NCI-H1048 (cell line): Measurements from ENCODE around the gene TMEM63A.

Experiments used
- DNase-seq: peaks from one replicate; lab custom pipeline; 2025; lab: John Stamatoyannopoulos, UW

Gene TMEM63A

GRCh38 chr1:225885336-225885735 is 3.2 kb upstream of the TMEM63A start:
- DNase-seq: no peak

DNA sequence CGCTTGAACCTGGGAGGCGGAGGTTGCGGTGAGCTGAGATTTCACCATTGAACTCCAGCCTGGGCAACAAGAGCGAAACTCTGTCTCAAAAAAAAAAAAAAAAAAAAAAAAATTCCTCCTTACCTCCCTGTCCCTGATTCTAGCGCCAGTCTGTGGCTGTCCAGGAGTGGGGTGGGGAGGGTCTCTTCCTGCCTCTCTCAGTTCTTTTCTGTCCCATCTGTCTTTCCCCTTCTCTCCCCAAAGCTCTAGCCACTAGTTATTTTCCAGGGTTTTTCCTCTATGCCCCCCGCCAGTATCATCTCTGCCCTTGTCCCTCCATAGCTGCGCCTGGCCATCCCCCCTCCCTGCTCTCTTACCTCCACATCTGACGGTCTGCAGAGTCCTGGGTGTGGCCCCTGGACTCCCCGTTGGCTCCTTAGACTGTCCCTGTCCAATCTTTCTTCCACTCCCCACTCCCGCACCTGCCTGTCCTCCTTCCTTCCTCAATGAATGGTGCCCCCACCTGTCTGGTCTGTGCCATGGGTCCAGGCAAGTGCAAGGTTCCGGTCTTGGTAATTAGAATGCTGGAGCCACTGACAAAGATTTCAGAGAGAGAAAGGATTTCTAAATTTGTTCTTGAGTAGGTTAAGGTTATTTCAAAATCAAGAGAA is 1.6 kb upstream of the TMEM63A start:
- no peak for DNase-seq

DNA sequence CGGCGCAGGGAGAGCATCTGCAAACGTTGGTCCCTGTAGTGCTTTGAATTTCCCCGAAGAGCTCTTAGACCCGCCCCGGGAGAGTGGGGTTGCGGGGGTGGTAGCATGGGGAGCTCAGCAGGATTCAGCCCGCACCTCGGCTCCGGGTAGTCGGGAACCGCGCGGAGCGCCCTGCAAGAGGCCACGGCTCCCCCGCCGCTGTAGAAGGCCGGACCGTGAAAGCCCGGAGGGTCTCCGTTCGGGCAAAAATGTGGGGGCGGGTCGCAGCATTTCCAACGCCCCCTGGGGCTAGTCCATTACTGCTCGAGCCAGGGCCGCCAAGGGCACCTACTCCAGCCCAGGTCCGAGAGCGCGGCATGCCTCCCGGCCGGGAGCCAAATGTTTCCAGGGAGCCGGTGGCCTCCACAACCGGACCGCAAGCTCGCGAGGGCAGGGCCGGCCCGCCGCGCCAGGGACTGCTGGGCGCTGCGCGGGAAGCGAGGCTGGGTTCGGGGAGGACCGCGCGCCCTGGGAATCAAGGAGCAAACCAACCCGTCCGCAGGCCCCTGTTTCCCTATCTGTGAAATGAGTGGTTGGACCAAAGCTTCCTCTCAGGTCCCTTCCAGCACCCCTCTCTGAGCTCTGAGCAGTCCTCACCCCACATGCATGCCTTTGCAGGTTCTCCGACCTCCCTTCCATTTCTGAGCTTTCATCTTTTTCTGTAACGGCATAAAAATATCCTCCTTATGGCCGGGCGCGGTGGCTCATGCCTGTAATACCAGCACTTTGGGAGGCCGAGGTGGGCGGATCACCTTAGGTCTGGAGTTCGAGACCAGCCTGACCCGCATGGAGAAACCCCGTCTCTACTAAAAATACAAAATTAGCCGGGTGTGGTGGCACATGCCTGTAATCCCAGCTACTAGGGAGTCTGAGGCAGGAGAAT is 775 bp upstream of the TMEM63A start:
- DNase-seq: no peak

- DNase-seq: no peak
Observed at GRCh38 chr1:225881081-225881958, 860 bp downstream of the TMEM63A start.

GRCh38 chr1:225880636-225881035 is 1.5 kb downstream of the TMEM63A start:
- DNase-seq: no peak

DNA sequence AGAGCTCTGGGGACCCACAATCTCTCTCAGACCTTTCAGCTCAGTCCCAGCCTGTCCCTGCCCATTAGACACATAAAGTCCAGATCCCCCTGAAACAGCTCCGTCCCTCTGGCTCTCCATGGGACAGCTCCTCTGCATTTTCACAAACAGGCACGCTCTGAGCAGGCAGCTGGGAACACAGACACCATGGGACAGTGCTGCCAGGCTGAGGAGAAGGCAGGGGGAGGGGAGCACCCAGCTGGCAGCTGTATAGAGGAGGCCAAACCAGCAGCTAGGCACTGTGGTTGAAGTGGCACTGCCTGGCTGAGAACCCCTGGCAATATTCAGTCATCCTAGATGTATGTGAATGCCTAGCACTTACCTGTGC is 2.0 kb downstream of the TMEM63A start:
- no peak for DNase-seq

GRCh38 chr1:225879521-225880221 is 2.5 kb downstream of the TMEM63A start:
- DNase-seq: no peak

DNA sequence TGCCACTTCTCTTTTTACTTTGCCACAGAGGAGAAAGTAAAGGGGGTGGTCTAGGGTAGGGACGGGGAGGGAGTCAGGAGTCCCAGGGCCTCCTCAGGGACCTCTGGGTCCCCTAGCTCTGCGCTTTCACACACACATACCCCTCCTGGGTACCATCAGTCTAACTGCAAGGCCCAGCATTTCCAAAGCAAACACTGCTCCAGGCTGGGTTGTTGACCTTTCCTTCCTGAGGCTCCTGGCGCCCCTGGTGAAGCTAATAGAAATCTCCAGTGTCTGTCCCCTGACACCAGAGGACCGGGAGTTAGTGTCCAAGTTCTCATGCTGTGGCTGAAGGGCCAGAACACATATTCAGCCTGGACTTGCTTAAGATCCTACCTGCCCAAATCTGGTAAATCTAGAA is 3.9 kb downstream of the TMEM63A start:
- DNase-seq: no peak

DNA sequence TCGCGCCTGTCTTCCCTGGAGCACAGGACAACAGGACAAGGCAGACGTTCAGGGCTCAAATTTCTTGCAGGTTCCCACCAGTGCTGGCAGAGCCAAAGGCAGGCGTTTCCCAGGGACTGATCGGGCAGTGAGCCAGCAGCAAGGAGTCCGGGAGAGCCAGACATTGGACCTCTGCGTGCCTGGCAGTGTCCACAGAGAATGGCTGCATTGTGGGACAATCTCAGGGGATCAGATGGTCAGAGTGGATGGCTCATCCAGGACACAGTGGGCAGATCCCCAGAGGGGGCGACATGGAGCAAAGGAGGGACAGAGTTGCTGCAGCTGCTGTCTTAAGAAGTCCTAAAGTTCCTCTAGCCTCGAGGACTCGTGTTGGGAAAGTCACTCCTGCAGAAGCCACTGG is 4.6 kb downstream of the TMEM63A start:
- no peak for DNase-seq

DNA sequence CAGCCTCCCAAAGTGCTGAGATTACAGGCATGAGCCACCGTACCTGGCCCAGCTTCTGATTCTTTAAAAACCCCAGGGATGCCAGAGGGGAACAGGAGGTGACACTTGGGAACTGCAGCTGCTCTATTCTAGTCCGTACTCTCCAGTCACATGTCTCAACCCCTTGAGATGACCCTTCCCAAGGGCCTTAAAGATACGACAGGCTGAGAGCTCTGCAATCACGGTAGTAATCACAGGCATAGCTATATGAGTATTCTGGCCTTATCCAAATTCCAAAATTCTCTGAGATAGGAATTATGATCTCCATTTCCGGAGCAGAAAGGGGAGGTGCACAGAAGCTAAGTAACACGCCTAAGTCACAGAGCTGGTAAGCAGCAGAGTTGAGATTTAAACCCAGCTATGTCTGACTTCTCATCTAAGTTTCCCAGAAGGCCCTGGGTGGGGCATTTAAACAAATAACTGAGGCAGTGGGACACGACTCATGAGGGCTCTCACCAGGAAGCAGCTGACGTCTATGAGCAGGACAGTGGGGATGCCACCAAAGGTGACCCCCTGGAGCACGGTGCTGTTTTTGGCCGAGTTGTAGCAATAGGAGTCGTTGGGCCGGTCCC is 5.2 kb downstream of the TMEM63A start:
- no peak for DNase-seq

GRCh38 chr1:225875044-225875815 is 7.0 kb downstream of the TMEM63A start:
- no peak for DNase-seq

- DNase-seq: no peak
Observed at GRCh38 chr1:225874431-225874830, 7.7 kb downstream of the TMEM63A start.

DNA sequence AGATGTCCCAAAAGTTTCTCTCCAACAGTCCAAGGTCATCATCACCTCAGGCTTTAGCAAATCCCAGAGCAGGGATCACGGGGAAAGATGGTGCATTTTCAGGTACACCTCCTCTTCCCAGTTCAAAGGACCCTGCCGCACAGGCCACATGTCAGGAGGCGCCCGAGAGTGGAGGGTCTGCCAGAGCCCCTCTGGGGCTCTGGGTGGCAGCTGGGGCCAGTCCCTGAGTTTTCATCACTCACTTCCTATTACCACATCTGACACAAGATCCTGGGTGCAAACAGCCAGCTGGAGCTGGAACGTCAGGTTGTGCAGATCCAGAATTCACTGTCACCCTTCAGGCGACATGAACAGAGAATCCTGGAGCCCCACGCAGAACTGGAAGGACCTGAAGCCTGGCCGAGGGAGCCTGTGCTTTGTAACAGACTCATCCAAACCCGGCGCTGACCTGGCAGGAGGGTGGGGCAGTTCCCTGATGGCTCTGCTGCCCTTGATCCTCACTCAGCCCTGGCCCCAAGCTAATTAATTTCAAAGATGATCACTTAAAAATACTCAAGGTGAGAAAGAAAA is 8.8 kb downstream of the TMEM63A start:
- no peak for DNase-seq

DNA sequence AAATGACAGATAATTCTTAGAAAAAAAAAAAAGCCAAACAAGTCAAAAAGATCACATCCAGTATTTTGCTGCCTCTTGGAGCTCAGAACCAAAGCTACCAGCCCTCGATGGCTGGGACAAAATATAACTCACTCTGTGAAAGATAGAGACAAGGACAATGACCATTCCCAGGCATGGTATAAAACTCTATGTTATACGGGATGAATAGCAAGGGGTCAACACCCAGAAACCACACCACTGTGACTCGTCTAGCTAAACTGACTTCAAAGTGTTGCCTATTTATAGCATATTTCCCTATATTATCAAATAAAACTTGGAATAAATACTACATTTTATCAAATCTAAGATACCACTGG is 10.1 kb downstream of the TMEM63A start:
- no peak for DNase-seq

GRCh38 chr1:225871359-225872074 is 10.7 kb downstream of the TMEM63A start:
- no peak for DNase-seq

GRCh38 chr1:225870911-225871310 is 11.3 kb downstream of the TMEM63A start:
- no peak for DNase-seq

DNA sequence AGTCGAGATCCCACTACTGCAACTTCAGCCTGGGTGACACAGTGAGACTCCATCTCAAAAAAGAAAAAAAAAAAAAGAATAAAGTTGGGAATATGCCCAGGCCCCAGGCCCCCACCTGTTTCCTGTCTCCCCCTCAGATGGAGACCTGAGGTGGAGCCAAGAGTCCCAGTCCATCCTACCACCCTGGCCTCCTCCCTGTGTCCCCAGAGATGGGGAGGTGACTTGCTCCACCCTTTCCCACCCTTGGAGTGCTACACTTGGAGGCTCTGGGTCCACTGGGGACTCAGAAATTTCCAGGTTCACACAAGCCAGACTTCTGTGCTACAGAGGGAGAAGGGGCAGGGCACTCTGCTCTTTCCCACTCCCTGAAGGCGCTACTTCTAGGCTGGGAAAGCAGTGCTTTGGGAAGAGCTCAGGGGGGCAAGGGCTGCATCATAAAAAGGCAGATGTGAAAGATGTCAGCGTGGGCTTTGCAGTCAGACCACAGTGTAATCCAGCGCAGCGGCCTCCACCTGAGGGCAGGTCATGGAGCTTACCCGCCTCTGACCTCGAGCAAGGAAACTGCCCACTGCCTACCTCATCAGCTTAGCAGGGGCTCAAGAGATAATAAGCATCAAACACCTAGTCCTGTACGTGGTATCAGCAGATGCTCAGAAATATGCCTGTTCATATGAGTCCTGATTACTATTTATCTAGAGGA is 13.4 kb downstream of the TMEM63A start:
- DNase-seq: no peak

DNA sequence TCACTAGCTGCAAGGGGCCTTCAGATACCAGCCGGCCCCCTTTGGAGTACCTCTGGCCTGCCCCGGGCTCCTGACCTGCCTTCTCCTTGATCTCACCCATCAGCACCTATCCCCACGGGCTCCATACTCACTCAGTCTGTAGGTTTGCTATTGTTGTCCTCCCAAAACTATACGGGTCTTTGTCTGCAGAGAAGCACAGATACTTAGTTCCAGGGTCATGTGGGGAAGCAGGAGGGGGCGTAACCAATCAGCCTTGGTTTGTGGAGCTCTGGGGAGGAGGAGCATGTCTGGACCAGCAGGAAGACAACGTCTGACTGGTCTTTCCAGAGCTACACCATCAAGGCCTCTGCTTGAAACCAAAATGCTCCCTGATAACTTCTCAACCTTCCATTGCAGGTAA is 15.2 kb downstream of the TMEM63A start:
- DNase-seq: no peak
